Prostate gland (tissue), 2 donors: ENCODE measurements around the gene USP25. TPM values are rescaled to one million over a fixed set of nuclear protein-coding genes. Genes with fewer than 3 reads are reported as not detected.

Experiments used
- DNase-seq: peaks from one replicate; pipeline ENCODE4 v3.0.0-alpha.2; 2019; ENCODE audit warnings: low spot score
- H3K27ac ChIP-seq, 2 donors: fragments of 200-600 bp; sonication (generic); 2 replicates each; pipeline ENCODE4 v1.5.1; 2017 to 2019
- H3K27me3 ChIP-seq: fragments of 200-600 bp; sonication (generic); replicated peaks from 2 replicates; pipeline ENCODE4 v1.5.1; 2019; ENCODE audit not compliant: insufficient read depth
- H3K36me3 ChIP-seq, 2 donors: fragments of 200-600 bp; sonication (generic); 1 replicate in 1 of 2; 2 replicates in 1 of 2; pipeline versions ENCODE4 v1.5.1 to v1.8.1; 2017 to 2019
- H3K4me1 ChIP-seq: fragments of 200-600 bp; sonication (generic); replicated peaks from 2 replicates; pipeline ENCODE4 v1.5.1; 2019
- H3K4me3 ChIP-seq, 2 donors: fragments of 200-600 bp; sonication (generic); 2 replicates each; pipeline ENCODE4 v1.5.1; 2017 to 2019
- H3K9me3 ChIP-seq: fragments of 200-600 bp; sonication (generic); 2 replicates; pipeline ENCODE4 v1.5.1; 2017
- CTCF ChIP-seq, 4 experiments: fragments of 200-600 bp in 2 of 4; fragments of 450-650 bp in 2 of 4; sonication (generic) in 2 of 4; IDR thresholded peaks; 1 replicate in 3 of 4; 2 replicates in 1 of 4; pipeline ENCODE4 v1.5.1; 2016 to 2019; ENCODE audit warnings: antibody characterized with exemption in 4 of 4, mild to moderate bottlenecking in 2 of 4, moderate library complexity in 2 of 4
- POLR2A ChIP-seq: fragments of 450-650 bp; IDR thresholded peaks from one replicate; pipeline ENCODE4 v1.6.1; 2016; ENCODE audit warnings: antibody characterized with exemption, mild to moderate bottlenecking
- POLR2AphosphoS5 ChIP-seq: sonication (generic); formaldehyde crosslinking; IDR thresholded peaks from one replicate; pipeline ENCODE4 v1.6.1; 2017; ENCODE audit warnings: antibody characterized with exemption
- WGBS: methylation state at CpG from one replicate; pipeline ENCODE4 v1.1.5; 2018; 5-methylcytosine and 5-hydroxymethylcytosine counted together
- intact Hi-C: fragments of 100-400 bp; cut with DNase I; formaldehyde crosslinking; loops from one replicate; pipeline ENCODE4 v1.14.2; 2022
- total RNA-seq, 2 donors: library from RNA; depleted of rRNA; stranded (reverse); fragments of >200 nt; gene quantifications; one replicate each; pipeline ENCODE4 v1.1.0, GENCODE V29; 2016

Gene USP25
- total RNA-seq, 2 donors from 2014 or later, result 30.4 to 49.3 TPM

GRCh38 chr21:15754640-15755039 lies 24.9 kb downstream of the USP25 start:
- intact Hi-C loops, result no loop called here
- DNase-seq, result no peak
- H3K4me1 ChIP-seq, result no peaks in the 10 kb centered on the region

GRCh38 chr21:15755125-15755524 lies 25.3 kb downstream of the USP25 start:
- H3K4me1 ChIP-seq, result no peaks in the 10 kb centered on the region
- intact Hi-C loops, result no loop called here
- 92% methylated on average over 3 of the region's 3 CpGs for WGBS
- no peak overlapping the region for H3K4me3 ChIP-seq
- no peaks in the 10 kb centered on the region for H3K36me3 ChIP-seq
- TF ChIP-seq CTCF (IDR thresholded peaks at IDR 0.05) (no peak), POLR2A (no peak), POLR2AphosphoS5 (no peak)
- H3K27me3 ChIP-seq, result no peaks in the 10 kb centered on the region
- H3K27ac ChIP-seq, result no peak overlapping the region
- no peaks in the 10 kb centered on the region for H3K9me3 ChIP-seq
- DNase-seq, result no peak

More at GRCh38 chr21:15754640-15755039, 24.9 kb downstream of the USP25 start:
- Histone ChIP-seq H3K27ac (no peak overlapping the region), H3K27me3 (no peaks in the 10 kb centered on the region), H3K36me3 (no peaks in the 10 kb centered on the region), H3K4me3 (no peak overlapping the region), H3K9me3 (no peaks in the 10 kb centered on the region)
- WGBS, result 74% methylated on average over 1 of the region's 1 CpG
- no peak for TF ChIP-seq POLR2A
- no peak for TF ChIP-seq POLR2AphosphoS5
- TF ChIP-seq CTCF (IDR thresholded peaks at IDR 0.05), result no peak

GRCh38 chr21:15759469-15759868 lies 29.7 kb downstream of the USP25 start:
- no peak for TF ChIP-seq POLR2AphosphoS5
- no peak for TF ChIP-seq POLR2A
- no peak for TF ChIP-seq CTCF (IDR thresholded peaks at IDR 0.05)
- DNase-seq, result no peak
- no peaks in the 10 kb centered on the region for H3K36me3 ChIP-seq
- H3K27me3 ChIP-seq, result no peaks in the 10 kb centered on the region
- H3K4me1 ChIP-seq, result no peaks in the 10 kb centered on the region
- intact Hi-C loops, result no loop called here
- no peak overlapping the region for H3K27ac ChIP-seq
- H3K9me3 ChIP-seq, result no peaks in the 10 kb centered on the region
- H3K4me3 ChIP-seq, result no peak overlapping the region
- 61% methylated on average over 2 of the region's 2 CpGs for WGBS

- TF ChIP-seq POLR2A (no peak), CTCF (IDR thresholded peaks at IDR 0.05) (no peak), POLR2AphosphoS5 (no peak)
- Histone ChIP-seq H3K36me3 (no peaks in the 10 kb centered on the region), H3K27me3 (no peaks in the 10 kb centered on the region), H3K4me3 (no peak overlapping the region), H3K27ac (no peak overlapping the region), H3K9me3 (no peaks in the 10 kb centered on the region), H3K4me1 (no peaks in the 10 kb centered on the region)
- WGBS, result 85% methylated on average over 7 of the region's 7 CpGs
- intact Hi-C loops, result no loop called here
- no peak for DNase-seq
These were observed 31.8 kb downstream of the USP25 start for GRCh38 chr21:15761507-15762100.

GRCh38 chr21:15763359-15763758 lies 33.6 kb downstream of the USP25 start:
- TF ChIP-seq POLR2AphosphoS5 (no peak), CTCF (IDR thresholded peaks at IDR 0.05) (no peak), POLR2A (no peak)
- H3K36me3 ChIP-seq, result no peaks in the 10 kb centered on the region
- intact Hi-C loops, result no loop called here
- H3K4me1 ChIP-seq, result no peaks in the 10 kb centered on the region
- no peaks in the 10 kb centered on the region for H3K27me3 ChIP-seq
- 96% methylated on average over 1 of the region's 1 CpG for WGBS
- H3K27ac ChIP-seq, result no peak overlapping the region
- H3K4me3 ChIP-seq, result no peak overlapping the region
- H3K9me3 ChIP-seq, result no peaks in the 10 kb centered on the region
- no peak for DNase-seq
